HCT116 (cell line): Measurements from ENCODE around the gene TACC2.

Experiments used
- CEBPB ChIP-seq: IDR thresholded peaks from 2 replicates; pipeline ENCODE4 v1.6.1; 2012; ENCODE audit warnings: low read depth
- ELF1 ChIP-seq: IDR thresholded peaks from 2 replicates; pipeline ENCODE4 v1.6.1; 2012; ENCODE audit warnings: low read depth, borderline replicate concordance
- EZH2 ChIP-seq: fragments of 200-600 bp; sonication (generic); IDR thresholded peaks from 2 replicates; pipeline ENCODE4 v1.6.1; 2017; ENCODE audit warnings: antibody characterized with exemption, mixed run types
- EZH2phosphoT487 ChIP-seq: fragments of 200-600 bp; IDR thresholded peaks from 2 replicates; pipeline ENCODE4 v1.6.1; 2018; ENCODE audit warnings: antibody characterized with exemption, borderline replicate concordance
- FOSL1 ChIP-seq: IDR thresholded peaks from 2 replicates; pipeline ENCODE4 v1.6.1; 2012; ENCODE audit warnings: low read depth
- JUND ChIP-seq: IDR thresholded peaks from 2 replicates; pipeline ENCODE4 v1.6.1; 2012
- POLR2A ChIP-seq: IDR thresholded peaks from 2 replicates; pipeline ENCODE4 v1.7.0; 2011; ENCODE audit warnings: borderline replicate concordance; ENCODE audit not compliant: insufficient read depth, insufficient read length; ENCODE audit errors: extremely low read depth
- POLR2AphosphoS5 ChIP-seq: IDR thresholded peaks from 2 replicates; pipeline ENCODE4 v1.6.1; 2011; ENCODE audit warnings: mild to moderate bottlenecking, low read depth, low read length, moderate library complexity
- SIN3A ChIP-seq: IDR thresholded peaks from 2 replicates; pipeline ENCODE4 v1.6.1; 2012; ENCODE audit warnings: low read depth
- SP1 ChIP-seq: IDR thresholded peaks from 2 replicates; pipeline ENCODE4 v1.6.1; 2012; ENCODE audit warnings: low read depth
- TCF7L2 ChIP-seq: IDR thresholded peaks from 2 replicates; pipeline ENCODE4 v1.7.0; 2011; ENCODE audit warnings: borderline replicate concordance, inconsistent platforms; ENCODE audit not compliant: insufficient read depth, insufficient read length; ENCODE audit errors: extremely low read depth
- TF ChIP-seq, protein P1 (sequence below), 3 experiments: fragments of 200-600 bp in 1 of 3; sonication (generic) in 1 of 3; IDR thresholded peaks in 2 of 3; conservative IDR thresholded peaks in 1 of 3; 2 replicates each; pipeline ENCODE4 v1.5.1; 2012 to 2017; ENCODE audit warnings: low read depth in 2 of 3, low read length in 2 of 3, antibody characterized with exemption in 1 of 3, borderline replicate concordance in 1 of 3, control low read depth in 1 of 3, mild to moderate bottlenecking in 1 of 3, mixed read lengths in 1 of 3, mixed run types in 1 of 3, moderate library complexity in 1 of 3; ENCODE audit not compliant: insufficient read depth in 1 of 3
- TF ChIP-seq, protein P2 (sequence below): IDR thresholded peaks from 2 replicates; pipeline ENCODE4 v1.6.1; 2012; ENCODE audit warnings: low read depth
- TF ChIP-seq, protein P3 (sequence below): IDR thresholded peaks from 2 replicates; pipeline ENCODE4 v1.6.1; 2012

GRCh38 chr10:122045212-122045611 is 56.2 kb downstream of the TACC2 start:
- TF ChIP-seq, protein P1, sequence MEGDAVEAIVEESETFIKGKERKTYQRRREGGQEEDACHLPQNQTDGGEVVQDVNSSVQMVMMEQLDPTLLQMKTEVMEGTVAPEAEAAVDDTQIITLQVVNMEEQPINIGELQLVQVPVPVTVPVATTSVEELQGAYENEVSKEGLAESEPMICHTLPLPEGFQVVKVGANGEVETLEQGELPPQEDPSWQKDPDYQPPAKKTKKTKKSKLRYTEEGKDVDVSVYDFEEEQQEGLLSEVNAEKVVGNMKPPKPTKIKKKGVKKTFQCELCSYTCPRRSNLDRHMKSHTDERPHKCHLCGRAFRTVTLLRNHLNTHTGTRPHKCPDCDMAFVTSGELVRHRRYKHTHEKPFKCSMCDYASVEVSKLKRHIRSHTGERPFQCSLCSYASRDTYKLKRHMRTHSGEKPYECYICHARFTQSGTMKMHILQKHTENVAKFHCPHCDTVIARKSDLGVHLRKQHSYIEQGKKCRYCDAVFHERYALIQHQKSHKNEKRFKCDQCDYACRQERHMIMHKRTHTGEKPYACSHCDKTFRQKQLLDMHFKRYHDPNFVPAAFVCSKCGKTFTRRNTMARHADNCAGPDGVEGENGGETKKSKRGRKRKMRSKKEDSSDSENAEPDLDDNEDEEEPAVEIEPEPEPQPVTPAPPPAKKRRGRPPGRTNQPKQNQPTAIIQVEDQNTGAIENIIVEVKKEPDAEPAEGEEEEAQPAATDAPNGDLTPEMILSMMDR (IDR thresholded peaks at IDR 0.05 in 2 of 3, conservative IDR thresholded peaks at IDR 0.05 in 1 of 3; ENCODE audit: borderline replicate concordance in 1 of 3, insufficient read depth in 1 of 3, low read depth in 2 of 3, low read length in 2 of 3): no peak
- TF ChIP-seq EZH2phosphoT487 (no peak), POLR2AphosphoS5 (no peak), POLR2A (no peak), ELF1 (no peak), EZH2 (no peak), SIN3A (no peak), FOSL1 (no peak), SP1 (no peak), TCF7L2 (no peak), CEBPB (no peak), JUND (no peak)
- TF ChIP-seq, protein P2, sequence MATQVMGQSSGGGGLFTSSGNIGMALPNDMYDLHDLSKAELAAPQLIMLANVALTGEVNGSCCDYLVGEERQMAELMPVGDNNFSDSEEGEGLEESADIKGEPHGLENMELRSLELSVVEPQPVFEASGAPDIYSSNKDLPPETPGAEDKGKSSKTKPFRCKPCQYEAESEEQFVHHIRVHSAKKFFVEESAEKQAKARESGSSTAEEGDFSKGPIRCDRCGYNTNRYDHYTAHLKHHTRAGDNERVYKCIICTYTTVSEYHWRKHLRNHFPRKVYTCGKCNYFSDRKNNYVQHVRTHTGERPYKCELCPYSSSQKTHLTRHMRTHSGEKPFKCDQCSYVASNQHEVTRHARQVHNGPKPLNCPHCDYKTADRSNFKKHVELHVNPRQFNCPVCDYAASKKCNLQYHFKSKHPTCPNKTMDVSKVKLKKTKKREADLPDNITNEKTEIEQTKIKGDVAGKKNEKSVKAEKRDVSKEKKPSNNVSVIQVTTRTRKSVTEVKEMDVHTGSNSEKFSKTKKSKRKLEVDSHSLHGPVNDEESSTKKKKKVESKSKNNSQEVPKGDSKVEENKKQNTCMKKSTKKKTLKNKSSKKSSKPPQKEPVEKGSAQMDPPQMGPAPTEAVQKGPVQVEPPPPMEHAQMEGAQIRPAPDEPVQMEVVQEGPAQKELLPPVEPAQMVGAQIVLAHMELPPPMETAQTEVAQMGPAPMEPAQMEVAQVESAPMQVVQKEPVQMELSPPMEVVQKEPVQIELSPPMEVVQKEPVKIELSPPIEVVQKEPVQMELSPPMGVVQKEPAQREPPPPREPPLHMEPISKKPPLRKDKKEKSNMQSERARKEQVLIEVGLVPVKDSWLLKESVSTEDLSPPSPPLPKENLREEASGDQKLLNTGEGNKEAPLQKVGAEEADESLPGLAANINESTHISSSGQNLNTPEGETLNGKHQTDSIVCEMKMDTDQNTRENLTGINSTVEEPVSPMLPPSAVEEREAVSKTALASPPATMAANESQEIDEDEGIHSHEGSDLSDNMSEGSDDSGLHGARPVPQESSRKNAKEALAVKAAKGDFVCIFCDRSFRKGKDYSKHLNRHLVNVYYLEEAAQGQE: no peak
- TF ChIP-seq, protein P3, sequence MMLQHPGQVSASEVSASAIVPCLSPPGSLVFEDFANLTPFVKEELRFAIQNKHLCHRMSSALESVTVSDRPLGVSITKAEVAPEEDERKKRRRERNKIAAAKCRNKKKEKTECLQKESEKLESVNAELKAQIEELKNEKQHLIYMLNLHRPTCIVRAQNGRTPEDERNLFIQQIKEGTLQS: no peak
